ENCODE measurements around the gene CETN3. TPM values are rescaled to one million over a fixed set of nuclear protein-coding genes. Genes with fewer than 3 reads are reported as not detected.

CETN3 gene
- polyA plus RNA-seq, 3 donors, result 0.59 to 9.0 (median 7.7) TPM

DNA sequence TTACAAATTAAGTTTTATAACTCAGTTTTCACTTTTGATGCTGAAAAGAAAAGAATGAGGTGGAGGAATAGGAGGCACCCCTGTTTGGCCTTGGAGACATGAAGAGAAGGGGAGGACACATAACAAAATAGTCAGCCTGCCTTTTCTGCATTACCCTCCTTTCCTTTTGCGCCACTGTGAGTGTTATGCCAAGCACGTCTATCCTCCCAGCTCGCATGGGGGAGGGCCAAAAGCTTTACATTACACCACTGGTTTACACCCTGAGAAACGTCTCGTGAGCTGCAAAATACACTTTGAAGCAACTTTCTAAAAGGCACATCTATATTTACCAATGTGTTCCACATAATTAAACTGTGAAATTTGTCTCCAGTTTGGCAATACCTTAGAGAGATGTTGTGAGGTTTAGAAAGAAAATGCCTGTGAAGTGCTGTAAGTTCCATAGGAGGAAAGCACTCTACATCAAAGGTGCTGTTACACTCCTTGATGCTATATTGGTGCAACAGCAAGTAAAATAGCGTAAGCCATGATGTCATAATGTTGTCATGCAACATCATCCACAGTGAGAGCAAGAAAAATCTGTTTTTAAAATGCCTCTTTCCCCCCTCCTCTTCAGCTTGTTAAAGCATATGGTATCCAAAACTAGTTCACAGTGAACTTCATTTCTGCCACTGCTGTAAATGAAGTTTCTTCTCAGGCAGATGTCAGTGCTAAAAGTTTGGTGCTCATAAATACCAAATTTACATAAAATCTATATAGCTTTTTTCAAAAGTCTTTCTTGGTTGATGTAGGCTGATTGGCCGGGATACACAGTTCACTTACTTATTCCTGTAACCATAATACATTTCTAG lies 50.3 kb downstream of the CETN3 start:
- no peaks in the 10 kb centered on the region for H3K36me3 Mint-ChIP-seq
- TF ChIP-seq, protein P1, sequence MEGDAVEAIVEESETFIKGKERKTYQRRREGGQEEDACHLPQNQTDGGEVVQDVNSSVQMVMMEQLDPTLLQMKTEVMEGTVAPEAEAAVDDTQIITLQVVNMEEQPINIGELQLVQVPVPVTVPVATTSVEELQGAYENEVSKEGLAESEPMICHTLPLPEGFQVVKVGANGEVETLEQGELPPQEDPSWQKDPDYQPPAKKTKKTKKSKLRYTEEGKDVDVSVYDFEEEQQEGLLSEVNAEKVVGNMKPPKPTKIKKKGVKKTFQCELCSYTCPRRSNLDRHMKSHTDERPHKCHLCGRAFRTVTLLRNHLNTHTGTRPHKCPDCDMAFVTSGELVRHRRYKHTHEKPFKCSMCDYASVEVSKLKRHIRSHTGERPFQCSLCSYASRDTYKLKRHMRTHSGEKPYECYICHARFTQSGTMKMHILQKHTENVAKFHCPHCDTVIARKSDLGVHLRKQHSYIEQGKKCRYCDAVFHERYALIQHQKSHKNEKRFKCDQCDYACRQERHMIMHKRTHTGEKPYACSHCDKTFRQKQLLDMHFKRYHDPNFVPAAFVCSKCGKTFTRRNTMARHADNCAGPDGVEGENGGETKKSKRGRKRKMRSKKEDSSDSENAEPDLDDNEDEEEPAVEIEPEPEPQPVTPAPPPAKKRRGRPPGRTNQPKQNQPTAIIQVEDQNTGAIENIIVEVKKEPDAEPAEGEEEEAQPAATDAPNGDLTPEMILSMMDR (IDR thresholded peaks at IDR 0.05), result no peak
- Histone ChIP-seq H3K79me2 (ENCODE audit: insufficient read depth, low read length) (no peaks in the 10 kb centered on the region), H3K4me1 (ENCODE audit: control insufficient read depth in 1 of 2, insufficient read depth in 2 of 2, low read length in 2 of 2) (no peaks in the 10 kb centered on the region), H3K4me3 (replicated peaks in 1 of 3; ENCODE audit: low read depth in 2 of 3, low read length in 3 of 3) (no peak overlapping the region), H3K36me3 (replicated peaks in 1 of 2; ENCODE audit: control insufficient read depth in 1 of 2, insufficient read depth in 2 of 2, low read length in 2 of 2) (no peaks in the 10 kb centered on the region), H3K27ac (ENCODE audit: low read depth in 1 of 2, low read length in 2 of 2) (no peak overlapping the region), H3K9ac (ENCODE audit: insufficient read depth, low read length, poor library complexity, severe bottlenecking) (no peak overlapping the region), H3K4me2 (replicated peaks; ENCODE audit: extremely low read depth, low read length, poor library complexity, severe bottlenecking) (no peak overlapping the region), H2AFZ (ENCODE audit: insufficient read depth, low read depth, low read length, poor library complexity, severe bottlenecking) (no peak overlapping the region), H3K27me3 (ENCODE audit: control insufficient read depth in 2 of 2, insufficient read depth in 2 of 2, low read length in 2 of 2) (no peaks in the 10 kb centered on the region), H3K9me3 (replicated peaks in 1 of 2; ENCODE audit: control insufficient read depth in 1 of 2, insufficient read depth in 1 of 2, low read length in 2 of 2) (no peaks in the 10 kb centered on the region), H4K20me1 (ENCODE audit: insufficient read depth, low read length) (no peaks in the 10 kb centered on the region)
- H3K4me3 Mint-ChIP-seq, result no peak overlapping the region
- 95% methylated on average over 4 of the region's 7 CpGs for WGBS (ENCODE audit: insufficient coverage)
- peaks cover 0 to 10% (median 6%) of the 10 kb centered on the region in 7 donors for H3K9me3 Mint-ChIP-seq
- intact Hi-C loops (cut with micrococcal nuclease), result no loop called here
- no peaks in the 10 kb centered on the region for H3K4me1 Mint-ChIP-seq
- peaks cover 0 to 3% (median 1%) of the 10 kb centered on the region in 3 donors for H3K27me3 Mint-ChIP-seq (ENCODE audit: low read depth in 3 of 3)
- no peak for DNase-seq
- no peak overlapping the region for H3K27ac Mint-ChIP-seq

DNA sequence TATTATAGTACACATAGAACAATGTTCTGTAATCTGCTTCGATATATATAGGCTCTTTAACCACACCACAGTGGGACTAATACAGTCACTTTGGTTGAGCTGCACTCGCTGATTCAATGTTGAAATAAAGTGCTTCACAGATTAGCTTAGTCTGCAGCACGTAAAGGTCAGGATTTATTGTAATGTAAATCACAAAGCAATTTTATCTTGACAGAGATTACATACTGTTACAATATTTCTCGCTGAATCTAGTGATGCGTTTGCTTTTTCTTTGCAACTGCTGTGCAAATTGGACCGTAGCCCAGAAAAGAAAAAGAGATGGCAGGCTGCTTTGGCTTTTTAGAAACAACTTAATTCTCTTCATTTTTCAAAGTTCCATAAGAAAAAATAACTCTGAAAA lies 52.9 kb downstream of the CETN3 start:
- Histone ChIP-seq H3K9me3 (replicated peaks in 1 of 2; ENCODE audit: control insufficient read depth in 1 of 2, insufficient read depth in 1 of 2, low read length in 2 of 2) (no peaks in the 10 kb centered on the region), H4K20me1 (ENCODE audit: insufficient read depth, low read length) (no peaks in the 10 kb centered on the region), H3K9ac (ENCODE audit: insufficient read depth, low read length, poor library complexity, severe bottlenecking) (no peak overlapping the region), H3K4me3 (replicated peaks in 1 of 3; ENCODE audit: low read depth in 2 of 3, low read length in 3 of 3) (no peak overlapping the region), H3K27ac (ENCODE audit: low read depth in 1 of 2, low read length in 2 of 2) (no peak overlapping the region), H3K4me2 (replicated peaks; ENCODE audit: extremely low read depth, low read length, poor library complexity, severe bottlenecking) (no peak overlapping the region), H3K79me2 (ENCODE audit: insufficient read depth, low read length) (no peaks in the 10 kb centered on the region), H3K4me1 (ENCODE audit: control insufficient read depth in 1 of 2, insufficient read depth in 2 of 2, low read length in 2 of 2) (no peaks in the 10 kb centered on the region), H3K36me3 (replicated peaks in 1 of 2; ENCODE audit: control insufficient read depth in 1 of 2, insufficient read depth in 2 of 2, low read length in 2 of 2) (no peaks in the 10 kb centered on the region), H3K27me3 (ENCODE audit: control insufficient read depth in 2 of 2, insufficient read depth in 2 of 2, low read length in 2 of 2) (no peaks in the 10 kb centered on the region), H2AFZ (ENCODE audit: insufficient read depth, low read depth, low read length, poor library complexity, severe bottlenecking) (no peak overlapping the region)
- intact Hi-C loops (cut with micrococcal nuclease), result no loop called here
- no peak for DNase-seq
- Mint-ChIP-seq H3K4me1 (no peaks in the 10 kb centered on the region), H3K9me3 (peaks cover 1 to 7% (median 3%) of the 10 kb centered on the region in 7 donors), H3K27ac (no peak overlapping the region), H3K36me3 (no peaks in the 10 kb centered on the region), H3K27me3 (ENCODE audit: low read depth in 3 of 3) (peaks cover 0 to 1% (median 1%) of the 10 kb centered on the region in 3 donors), H3K4me3 (no peak overlapping the region)
- TF ChIP-seq, protein P1 (IDR thresholded peaks at IDR 0.05), result no peak
- 91% methylated on average over 4 of the region's 6 CpGs for WGBS (ENCODE audit: insufficient coverage)
